HepG2 (cell line): Measurements from ENCODE around the gene CELF4. TPM values are rescaled to one million over a fixed set of nuclear protein-coding genes. Genes with fewer than 3 reads are reported as not detected.
A peak's percentile ranks its signal among the peaks of the same experiment; 100 is the strongest.

Experiments
- ATAC-seq: fragments of 200-7000 bp; cut with Tn5 transposase; 3 replicates; pipeline ENCODE4 v1.9.1; 2020; ENCODE audit warnings: mild to moderate bottlenecking, moderate library complexity
- BruUV-seq: library from RNA; stranded (reverse); fragments of 400-500 nt; replicated peaks from 2 replicates; lab custom pipeline; 2021; lab: Mats Ljungman, UMichigan
- CTCF ChIA-PET: fragments of 300-600 bp; formaldehyde crosslinking; extraction: SDS; loops from one replicate; lab custom pipeline; 2021; ENCODE audit warnings: low total read pairs, inconsistent platforms, low intra/inter-chr PET ratio; lab: Yijun Ruan, JAX
- POLR2A ChIA-PET: fragments of 350-600 bp; sonication (Branson Sonifier 250); formaldehyde crosslinking; loops from one replicate; lab custom pipeline; 2020; ENCODE audit warnings: antibody characterized with exemption, inconsistent platforms; lab: Yijun Ruan, JAX
- DNase-seq: peaks from one replicate; pipeline ENCODE4 v3.0.0-alpha.2; 2015; ENCODE audit warnings: low spot score
- FAIRE-seq: peaks from 3 replicates; lab custom pipeline; 2011; peaks lifted over from hg19 to GRCh38; lab: Jason Lieb, UNC
- H2AFZ ChIP-seq: one replicate; pipeline ENCODE4 v1.6.1; 2011; ENCODE audit warnings: low read length, inconsistent platforms
- H3K27ac ChIP-seq: fragments of 300-600 bp; 3 replicates; pipeline ENCODE4 v1.8.0; 2011; ENCODE audit warnings: mixed run types, mild to moderate bottlenecking, mixed read lengths, low read length, inconsistent platforms; ENCODE audit not compliant: insufficient read depth; ENCODE audit errors: extremely low read length
- H3K27me3 ChIP-seq, 2 experiments: fragments of 200-600 bp in 1 of 2; 2 replicates in 1 of 2; 3 replicates in 1 of 2; pipeline versions ENCODE4 v1.6.0 to v1.8.0; 2011; ENCODE audit warnings: low read length in 2 of 2, mild to moderate bottlenecking in 2 of 2, moderate library complexity in 2 of 2, inconsistent platforms in 1 of 2; ENCODE audit not compliant: insufficient read depth in 2 of 2, control insufficient read depth in 1 of 2
- H3K36me3 ChIP-seq, 2 experiments: fragments of 200-600 bp in 1 of 2; replicated peaks in 1 of 2; 2 replicates in 1 of 2; 3 replicates in 1 of 2; pipeline versions ENCODE4 v1.5.1 to v1.8.0; 2011; ENCODE audit warnings: low read length in 2 of 2, inconsistent platforms in 1 of 2; ENCODE audit not compliant: insufficient read depth in 2 of 2, control insufficient read depth in 1 of 2
- H3K4me1 ChIP-seq: 2 replicates; pipeline ENCODE4 v1.5.1; 2012; ENCODE audit warnings: low read length, inconsistent platforms; ENCODE audit not compliant: insufficient read depth
- H3K4me2 ChIP-seq: 2 replicates; pipeline ENCODE4 v1.6.0; 2011; ENCODE audit warnings: low read depth, low read length, inconsistent platforms
- H3K4me3 ChIP-seq, 3 experiments: fragments of 200-600 bp in 1 of 3; sonication (generic), shearing (Covaris generic) in 1 of 3; replicated peaks in 1 of 3; 2 replicates each; pipeline ENCODE4 v1.5.1; 2011 to 2016; ENCODE audit warnings: low read length in 3 of 3, inconsistent platforms in 2 of 3, low read depth in 2 of 3, mild to moderate bottlenecking in 2 of 3, control low read depth in 1 of 3, mixed read lengths in 1 of 3; ENCODE audit not compliant: insufficient read depth in 1 of 3
- H3K79me2 ChIP-seq: one replicate; pipeline ENCODE4 v1.6.1; 2011; ENCODE audit warnings: low read length, inconsistent platforms; ENCODE audit not compliant: insufficient read depth
- H3K9ac ChIP-seq: 2 replicates; pipeline ENCODE4 v1.6.0; 2011; ENCODE audit warnings: mild to moderate bottlenecking, low read depth, low read length, inconsistent platforms; ENCODE audit not compliant: insufficient read depth
- H3K9me3 ChIP-seq: 2 replicates; pipeline ENCODE4 v1.5.1; 2012; ENCODE audit warnings: mild to moderate bottlenecking, low read length
- H4K20me1 ChIP-seq: 2 replicates; pipeline ENCODE4 v1.6.0; 2011; ENCODE audit warnings: inconsistent platforms, mild to moderate bottlenecking, low read length, moderate library complexity; ENCODE audit not compliant: insufficient read depth
- AFF4 ChIP-seq: sonication (generic); formaldehyde crosslinking; IDR thresholded peaks from 2 replicates; pipeline ENCODE4 v1.4.0; 2020; ENCODE audit warnings: missing genetic modification reagents
- ATF7 ChIP-seq, 2 experiments: fragments of 450-650 bp in 1 of 2; sonication (generic) in 1 of 2; formaldehyde crosslinking in 1 of 2; IDR thresholded peaks; 2 replicates each; pipeline versions ENCODE4 v1.4.0 to v1.6.1; 2016 to 2020; ENCODE audit warnings: antibody characterized with exemption in 1 of 2, mild to moderate bottlenecking in 1 of 2, missing genetic modification reagents in 1 of 2
- FOXA1 ChIP-seq, 2 experiments: fragments of 450-650 bp in 1 of 2; sonication (generic) in 1 of 2; formaldehyde crosslinking in 1 of 2; IDR thresholded peaks; 2 replicates each; pipeline versions ENCODE4 v1.4.0 to v1.6.1; 2016 to 2020; ENCODE audit warnings: missing genetic modification reagents in 1 of 2
- GPBP1L1 ChIP-seq: sonication (generic); formaldehyde crosslinking; IDR thresholded peaks from 2 replicates; pipeline ENCODE4 v1.5.0; 2020; ENCODE audit warnings: mild to moderate bottlenecking, missing genetic modification reagents
- POLR2A ChIP-seq, 2 experiments: IDR thresholded peaks; 2 replicates each; pipeline ENCODE4 v1.6.1; 2011; ENCODE audit warnings: low read depth in 2 of 2, low read length in 2 of 2, mild to moderate bottlenecking in 1 of 2, moderate library complexity in 1 of 2; ENCODE audit not compliant: insufficient read depth in 1 of 2
- RXRA ChIP-seq: sonication (generic); formaldehyde crosslinking; IDR thresholded peaks from 2 replicates; pipeline ENCODE4 v1.5.1; 2020; ENCODE audit warnings: missing genetic modification reagents
- SCMH1 ChIP-seq: sonication (generic); formaldehyde crosslinking; IDR thresholded peaks from 2 replicates; pipeline ENCODE4 v1.9.0; 2021; ENCODE audit warnings: missing genetic modification reagents, mild to moderate bottlenecking, borderline replicate concordance
- ZNF563 ChIP-seq: sonication (generic); formaldehyde crosslinking; IDR thresholded peaks from 2 replicates; pipeline ENCODE4 v1.8.0; 2022; ENCODE audit warnings: mild to moderate bottlenecking, moderate library complexity, missing genetic modification reagents
- ZSCAN25 ChIP-seq: sonication (generic); formaldehyde crosslinking; IDR thresholded peaks from 2 replicates; pipeline ENCODE4 v1.8.0; 2022; ENCODE audit warnings: mild to moderate bottlenecking, missing genetic modification reagents
- WGBS: methylation state at CpG from one replicate; pipeline ENCODE4 v1.1.6; 2017; ENCODE audit warnings: low lambda C conversion rate; 5-methylcytosine and 5-hydroxymethylcytosine counted together
- in situ Hi-C: cut with HindIII; loops from 2 replicates; pipeline ENCODE4 v1.10.0; 2017; ENCODE audit warnings: low pct_unique_long_range_greater_than_20kb; ENCODE audit not compliant: extremely low pct_ligation_motif_present
- intact Hi-C: fragments of 100-400 bp; cut with micrococcal nuclease; formaldehyde crosslinking; loops from one replicate; pipeline ENCODE4 v1.10.0; 2022; ENCODE audit not compliant: unreplicated experiment
- polyA plus RNA-seq, 8 experiments: library from polyadenylated mRNA; depleted of rRNA in 3 of 8; stranded (reverse) in 7 of 8; unstranded in 1 of 8; fragments of >200 nt; fragmentation: Illumina TruSeq in 4 of 8; extraction: Trizol in 4 of 8; gene quantifications; 2 replicates each; pipeline versions ENCODE4 v1.2.1 to v1.2.3, GENCODE V29; 2011 to 2016; ENCODE audit warnings: low read depth in 4 of 8, missing spikeins in 1 of 8, mixed read lengths in 1 of 8; ENCODE audit not compliant: insufficient read depth in 1 of 8
- total RNA-seq, 5 experiments: library from RNA; depleted of rRNA; stranded (reverse); fragments of >200 nt; fragmentation: Illumina TruSeq; extraction: Trizol; gene quantifications; 2 replicates each; pipeline ENCODE4 v1.2.3, GENCODE V29; 2016; ENCODE audit warnings: low read depth in 1 of 5

The CELF4 gene
- total and polyA plus RNA-seq, 2 of the 13 experiments (the other 11 are each of a cell fraction or from before 2014, with no cell fraction given), result not detected

GRCh38 chr18:37540424-37541138 lies 25.0 kb downstream of the CELF4 start:
- FAIRE-seq (no peak), DNase-seq (no peak), ATAC-seq (no peak)
- CTCF ChIA-PET, result no interaction called here
- no peak overlapping the region for H3K4me3 ChIP-seq
- H3K79me2 ChIP-seq, result no peaks in the 10 kb centered on the region
- H2AFZ ChIP-seq, result no peak overlapping the region
- H3K27ac ChIP-seq, result no peak overlapping the region
- H3K4me1 ChIP-seq, result no peaks in the 10 kb centered on the region
- H4K20me1 ChIP-seq, result peaks cover 2% of the 10 kb centered on the region; the same call in 1 of the 2 replicates
- no peak overlapping the region for H3K4me2 ChIP-seq
- in situ Hi-C loops, result no loop called here
- WGBS, result 0% methylated on average over 3 of the region's 9 CpGs
- no peaks in the 10 kb centered on the region for H3K9me3 ChIP-seq
- peaks cover 0 to 72% of the 10 kb centered on the region in 2 experiments for H3K27me3 ChIP-seq
- no peak overlapping the region for H3K9ac ChIP-seq
- intact Hi-C loops, result no loop called here
- POLR2A ChIA-PET, result no interaction called here
- BruUV-seq, result no TSS peak
- H3K36me3 ChIP-seq, result no peaks in the 10 kb centered on the region
- TF ChIP-seq SCMH1 (CRISPR knock-in tag) (no peak), ATF7 (IDR thresholded peaks at IDR 0.05) (peak; percentile 26; the same call in 1 of the 2 replicates), ATF7 (CRISPR knock-in tag; IDR thresholded peaks at IDR 0.05) (no peak)

GRCh38 chr18:37539236-37539635 lies 26.4 kb downstream of the CELF4 start:
- CTCF ChIA-PET, result no interaction called here
- DNase-seq, result no peak

More at GRCh38 chr18:37539236-37539635, 26.4 kb downstream of the CELF4 start:
- in situ Hi-C loops, result loop anchor here (5.0 kb wide), 1 partner anchor 92 kb away; no protein-coding TSS in a partner anchor
- H2AFZ ChIP-seq, result no peak overlapping the region
- no peaks in the 10 kb centered on the region for H3K4me1 ChIP-seq
- H3K36me3 ChIP-seq, result no peaks in the 10 kb centered on the region
- WGBS, result 24% methylated on average over 4 of the region's 4 CpGs
- no peak for FAIRE-seq
- no peak overlapping the region for H3K9ac ChIP-seq
- no peak overlapping the region for H3K27ac ChIP-seq
- TF ChIP-seq POLR2A (IDR thresholded peaks at IDR 0.05; ENCODE audit: insufficient read depth in 1 of 2, low read depth in 2 of 2, low read length in 2 of 2), result no peak
- TF ChIP-seq GPBP1L1 (CRISPR knock-in tag), result no peak
- TF ChIP-seq RXRA (CRISPR knock-in tag), result no peak
- no peak for TF ChIP-seq FOXA1 (IDR thresholded peaks at IDR 0.05)
- TF ChIP-seq FOXA1 (CRISPR knock-in tag; IDR thresholded peaks at IDR 0.05), result no peak
- no peak for TF ChIP-seq AFF4 (CRISPR knock-in tag)
- TF ChIP-seq ZNF563, result no peak
- no peak for TF ChIP-seq ZSCAN25
- H3K27me3 ChIP-seq, result peaks cover 2 to 79% of the 10 kb centered on the region in 2 experiments
- no TSS peak for BruUV-seq
- no peak overlapping the region for H3K4me2 ChIP-seq
- H4K20me1 ChIP-seq, result peaks cover 2% of the 10 kb centered on the region; the same call in 1 of the 2 replicates
- intact Hi-C loops, result loop anchor here (5.0 kb wide), 2 partner anchors 197 to 217 kb away; no protein-coding TSS in a partner anchor
- H3K4me3 ChIP-seq, result no peak overlapping the region
- no peaks in the 10 kb centered on the region for H3K9me3 ChIP-seq
- no peaks in the 10 kb centered on the region for H3K79me2 ChIP-seq
- ATAC-seq, result no peak
- POLR2A ChIA-PET, result no interaction called here
